ENCODE measurements around the gene SMAD6.

The SMAD6 gene

GRCh38 chr15:66764072-66764786 is 62.2 kb downstream of the SMAD6 start:
- H3K27ac ChIP-seq (ENCODE audit: low read depth, low read length): no peak overlapping the region
- H3K9ac ChIP-seq (ENCODE audit: low read length): no peak overlapping the region
- H4K8ac ChIP-seq (ENCODE audit: low read depth, low read length): no peak overlapping the region
- no peaks in the 10 kb centered on the region for H3K27me3 ChIP-seq (ENCODE audit: insufficient read depth, low read length, poor library complexity)
- H3K4ac ChIP-seq (ENCODE audit: low read depth, low read length): no peak overlapping the region
- peaks cover 58% of the 10 kb centered on the region for H3K79me2 ChIP-seq (ENCODE audit: control insufficient read depth, insufficient read depth, low read length)
- H4K5ac ChIP-seq (ENCODE audit: low read length): no peak overlapping the region
- no peak overlapping the region for H2BK15ac ChIP-seq (replicated peaks; ENCODE audit: low read depth)
- no peak overlapping the region for H2AK5ac ChIP-seq (ENCODE audit: low read length)
- H3K4me3 ChIP-seq (ENCODE audit: low read length): no peak overlapping the region
- no CpG with 5 or more reads among the region's 12 CpGs for WGBS (ENCODE audit: extremely low coverage, insufficient coverage, low lambda C conversion rate)
- no peak overlapping the region for H3K23ac ChIP-seq (ENCODE audit: low read length)
- H3K56ac ChIP-seq (ENCODE audit: low read length): no peak overlapping the region
- H3K4me2 ChIP-seq (ENCODE audit: low read length): no peak overlapping the region
- H3K36me3 ChIP-seq (ENCODE audit: control insufficient read depth, insufficient read depth, low read length): peaks cover 17% of the 10 kb centered on the region
- no peak overlapping the region for H3K18ac ChIP-seq (ENCODE audit: low read length)
- no peak overlapping the region for H2BK5ac ChIP-seq (ENCODE audit: low read length)
- no peak for DNase-seq
- peaks cover 64% of the 10 kb centered on the region for H3K79me1 ChIP-seq (ENCODE audit: low read length)
- no peaks in the 10 kb centered on the region for H3K4me1 ChIP-seq (ENCODE audit: control insufficient read depth, low read depth, low read length)
- no peak overlapping the region for H2BK120ac ChIP-seq (ENCODE audit: low read depth, low read length)

DNA sequence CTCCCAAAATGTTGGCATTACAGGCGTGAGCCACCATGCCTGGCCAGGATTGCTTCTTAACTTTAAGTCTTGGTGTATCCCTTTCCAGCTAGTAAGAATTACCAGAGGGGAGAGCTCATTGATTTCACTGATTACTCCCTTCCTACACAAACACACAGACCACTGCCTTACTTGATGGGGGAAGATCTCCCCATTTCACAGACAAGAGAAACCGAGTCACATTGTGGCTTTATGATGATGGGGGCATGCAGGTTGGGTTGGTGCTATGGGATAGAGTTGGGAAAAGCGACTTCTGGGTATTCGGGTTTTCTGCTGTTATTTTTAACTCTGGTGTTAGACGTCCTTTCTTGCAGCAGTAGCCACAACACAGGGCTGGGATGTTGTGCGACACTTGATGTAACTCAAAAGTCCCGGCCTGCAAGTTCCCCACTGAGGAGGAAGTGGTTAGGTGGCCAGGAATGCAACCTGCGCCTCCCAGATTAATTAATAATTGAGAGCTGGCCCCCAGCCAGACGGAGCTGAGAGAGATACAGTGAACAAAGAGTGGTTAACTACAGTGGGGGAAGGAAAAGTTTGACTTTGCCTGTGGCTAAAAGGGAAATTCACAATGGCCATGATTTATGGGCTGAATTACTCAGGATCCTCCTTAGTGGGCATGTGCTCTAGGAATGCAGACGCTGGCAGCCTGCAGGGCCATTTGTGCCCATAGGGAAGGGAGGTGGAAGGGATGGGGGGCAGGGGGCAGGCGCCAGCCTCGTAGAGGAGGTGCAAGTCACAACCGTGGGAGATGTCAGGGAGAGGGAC is 63.6 kb downstream of the SMAD6 start:
- Histone ChIP-seq H4K8ac (ENCODE audit: low read depth, low read length) (no peak overlapping the region), H3K27me3 (ENCODE audit: insufficient read depth, low read length, poor library complexity) (no peaks in the 10 kb centered on the region), H3K9ac (ENCODE audit: low read length) (no peak overlapping the region), H3K4me3 (ENCODE audit: low read length) (no peak overlapping the region), H3K27ac (ENCODE audit: low read depth, low read length) (no peak overlapping the region), H3K4me2 (ENCODE audit: low read length) (no peak overlapping the region), H3K4ac (ENCODE audit: low read depth, low read length) (no peak overlapping the region), H4K5ac (ENCODE audit: low read length) (no peak overlapping the region), H2BK120ac (ENCODE audit: low read depth, low read length) (no peak overlapping the region), H3K36me3 (ENCODE audit: control insufficient read depth, insufficient read depth, low read length) (peaks cover 13% of the 10 kb centered on the region), H2BK5ac (ENCODE audit: low read length) (no peak overlapping the region), H2BK15ac (replicated peaks; ENCODE audit: low read depth) (no peak overlapping the region), H3K18ac (ENCODE audit: low read length) (no peak overlapping the region), H3K79me2 (ENCODE audit: control insufficient read depth, insufficient read depth, low read length) (peaks cover 57% of the 10 kb centered on the region), H3K79me1 (ENCODE audit: low read length) (peaks cover 60% of the 10 kb centered on the region), H3K23ac (ENCODE audit: low read length) (no peak overlapping the region), H2AK5ac (ENCODE audit: low read length) (no peak overlapping the region), H3K4me1 (ENCODE audit: control insufficient read depth, low read depth, low read length) (no peaks in the 10 kb centered on the region), H3K56ac (ENCODE audit: low read length) (no peak overlapping the region)
- no peak for DNase-seq
- whole genome bisulfite sequencing (ENCODE audit: extremely low coverage, insufficient coverage, low lambda C conversion rate): no CpG with 5 or more reads among the region's 13 CpGs

- Histone ChIP-seq H3K4me1 (ENCODE audit: control insufficient read depth, low read depth, low read length) (no peaks in the 10 kb centered on the region), H2BK5ac (ENCODE audit: low read length) (no peak overlapping the region), H3K27me3 (ENCODE audit: insufficient read depth, low read length, poor library complexity) (no peaks in the 10 kb centered on the region), H3K79me1 (ENCODE audit: low read length) (peaks cover 52% of the 10 kb centered on the region), H3K4ac (ENCODE audit: low read depth, low read length) (no peak overlapping the region), H3K56ac (ENCODE audit: low read length) (no peak overlapping the region), H2BK120ac (ENCODE audit: low read depth, low read length) (no peak overlapping the region), H2AK5ac (ENCODE audit: low read length) (no peak overlapping the region), H3K79me2 (ENCODE audit: control insufficient read depth, insufficient read depth, low read length) (peaks cover 50% of the 10 kb centered on the region), H4K5ac (ENCODE audit: low read length) (no peak overlapping the region), H3K36me3 (ENCODE audit: control insufficient read depth, insufficient read depth, low read length) (peaks cover 9% of the 10 kb centered on the region), H3K9ac (ENCODE audit: low read length) (no peak overlapping the region), H3K23ac (ENCODE audit: low read length) (no peak overlapping the region), H4K8ac (ENCODE audit: low read depth, low read length) (no peak overlapping the region), H3K4me2 (ENCODE audit: low read length) (no peak overlapping the region), H3K27ac (ENCODE audit: low read depth, low read length) (no peak overlapping the region), H3K18ac (ENCODE audit: low read length) (no peak overlapping the region), H2BK15ac (replicated peaks; ENCODE audit: low read depth) (no peak overlapping the region), H3K4me3 (ENCODE audit: low read length) (no peak overlapping the region)
- no CpG with 5 or more reads among the region's 7 CpGs for WGBS (ENCODE audit: extremely low coverage, insufficient coverage, low lambda C conversion rate)
- DNase-seq: no peak
These were observed 64.5 kb downstream of the SMAD6 start for GRCh38 chr15:66766282-66767230.

GRCh38 chr15:66767240-66767659 is 65.2 kb downstream of the SMAD6 start:
- Histone ChIP-seq H2BK5ac (ENCODE audit: low read length) (no peak overlapping the region), H3K4me3 (ENCODE audit: low read length) (no peak overlapping the region), H4K5ac (ENCODE audit: low read length) (no peak overlapping the region), H2AK5ac (ENCODE audit: low read length) (no peak overlapping the region), H3K23ac (ENCODE audit: low read length) (no peak overlapping the region), H3K4ac (ENCODE audit: low read depth, low read length) (no peak overlapping the region), H3K27me3 (ENCODE audit: insufficient read depth, low read length, poor library complexity) (no peaks in the 10 kb centered on the region), H2BK15ac (replicated peaks; ENCODE audit: low read depth) (no peak overlapping the region), H3K9ac (ENCODE audit: low read length) (no peak overlapping the region), H4K8ac (ENCODE audit: low read depth, low read length) (no peak overlapping the region), H3K79me1 (ENCODE audit: low read length) (peaks cover 48% of the 10 kb centered on the region), H3K79me2 (ENCODE audit: control insufficient read depth, insufficient read depth, low read length) (peaks cover 44% of the 10 kb centered on the region), H2BK120ac (ENCODE audit: low read depth, low read length) (no peak overlapping the region), H3K27ac (ENCODE audit: low read depth, low read length) (no peak overlapping the region), H3K4me2 (ENCODE audit: low read length) (no peak overlapping the region), H3K56ac (ENCODE audit: low read length) (no peak overlapping the region), H3K36me3 (ENCODE audit: control insufficient read depth, insufficient read depth, low read length) (peaks cover 7% of the 10 kb centered on the region), H3K18ac (ENCODE audit: low read length) (no peak overlapping the region), H3K4me1 (ENCODE audit: control insufficient read depth, low read depth, low read length) (no peaks in the 10 kb centered on the region)
- no peak for DNase-seq
- no CpG with 5 or more reads among the region's 3 CpGs for WGBS (ENCODE audit: extremely low coverage, insufficient coverage, low lambda C conversion rate)

- H3K4me1 ChIP-seq (ENCODE audit: control insufficient read depth, low read depth, low read length): peaks cover 3% of the 10 kb centered on the region
- no CpG with 5 or more reads among the region's 8 CpGs for WGBS (ENCODE audit: extremely low coverage, insufficient coverage, low lambda C conversion rate)
These were observed 67.0 kb downstream of the SMAD6 start for GRCh38 chr15:66768987-66769386.

More at GRCh38 chr15:66768987-66769386, 67.0 kb downstream of the SMAD6 start:
- no peak overlapping the region for H3K18ac ChIP-seq (ENCODE audit: low read length)
- H4K5ac ChIP-seq (ENCODE audit: low read length): no peak overlapping the region
- H3K36me3 ChIP-seq (ENCODE audit: control insufficient read depth, insufficient read depth, low read length): peaks cover 7% of the 10 kb centered on the region
- H3K9ac ChIP-seq (ENCODE audit: low read length): no peak overlapping the region
- H2BK5ac ChIP-seq (ENCODE audit: low read length): no peak overlapping the region
- H2AK5ac ChIP-seq (ENCODE audit: low read length): no peak overlapping the region
- no peak for DNase-seq
- H3K4me3 ChIP-seq (ENCODE audit: low read length): no peak overlapping the region
- H3K79me2 ChIP-seq (ENCODE audit: control insufficient read depth, insufficient read depth, low read length): peaks cover 31% of the 10 kb centered on the region
- H3K27ac ChIP-seq (ENCODE audit: low read depth, low read length): no peak overlapping the region
- H3K4ac ChIP-seq (ENCODE audit: low read depth, low read length): no peak overlapping the region
- peaks cover 45% of the 10 kb centered on the region for H3K79me1 ChIP-seq (ENCODE audit: low read length)
- H3K56ac ChIP-seq (ENCODE audit: low read length): no peak overlapping the region
- H3K23ac ChIP-seq (ENCODE audit: low read length): no peak overlapping the region
- H2BK120ac ChIP-seq (ENCODE audit: low read depth, low read length): no peak overlapping the region
- H4K8ac ChIP-seq (ENCODE audit: low read depth, low read length): no peak overlapping the region
- no peak overlapping the region for H2BK15ac ChIP-seq (replicated peaks; ENCODE audit: low read depth)
- H3K4me2 ChIP-seq (ENCODE audit: low read length): no peak overlapping the region
- no peaks in the 10 kb centered on the region for H3K27me3 ChIP-seq (ENCODE audit: insufficient read depth, low read length, poor library complexity)
